ENCODE data around the gene MYH15.
A peak's percentile ranks its signal among the peaks of the same experiment; 100 is the strongest.

MYH15 gene

GRCh38 chr3:108412121-108412750 lies 98.2 kb downstream of the MYH15 start:
- no peak for DNase-seq (ENCODE audit: low spot score)

DNA sequence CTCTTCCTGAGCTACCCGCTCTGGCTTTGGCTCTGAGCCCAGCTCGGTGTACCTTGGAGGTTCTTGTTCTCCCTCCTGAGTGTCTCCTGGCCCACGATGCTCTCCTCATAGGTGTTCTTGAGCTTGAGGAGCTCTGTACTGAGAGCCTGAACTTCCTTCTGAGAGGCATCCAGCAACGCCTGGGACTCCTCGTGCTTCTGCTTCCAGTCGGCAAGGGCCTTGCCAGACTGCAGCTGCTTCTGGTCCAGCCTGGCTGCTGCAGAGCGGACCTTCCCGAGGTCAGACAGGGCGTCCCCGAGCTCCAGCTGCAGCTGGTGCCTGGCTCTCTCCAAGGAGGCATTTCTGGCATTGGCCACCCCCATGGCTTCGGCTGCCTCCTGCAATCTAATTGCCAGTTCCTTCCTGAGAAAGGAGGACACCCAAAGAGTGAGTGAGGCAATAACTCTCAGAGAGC lies 99.8 kb downstream of the MYH15 start:
- no peak for DNase-seq (ENCODE audit: low spot score)

- no peak for DNase-seq (ENCODE audit: low spot score)
These were observed 100.6 kb downstream of the MYH15 start for GRCh38 chr3:108409800-108410178.

GRCh38 chr3:108408883-108409799 lies 101.3 kb downstream of the MYH15 start:
- no peak for DNase-seq (ENCODE audit: low spot score)

DNA sequence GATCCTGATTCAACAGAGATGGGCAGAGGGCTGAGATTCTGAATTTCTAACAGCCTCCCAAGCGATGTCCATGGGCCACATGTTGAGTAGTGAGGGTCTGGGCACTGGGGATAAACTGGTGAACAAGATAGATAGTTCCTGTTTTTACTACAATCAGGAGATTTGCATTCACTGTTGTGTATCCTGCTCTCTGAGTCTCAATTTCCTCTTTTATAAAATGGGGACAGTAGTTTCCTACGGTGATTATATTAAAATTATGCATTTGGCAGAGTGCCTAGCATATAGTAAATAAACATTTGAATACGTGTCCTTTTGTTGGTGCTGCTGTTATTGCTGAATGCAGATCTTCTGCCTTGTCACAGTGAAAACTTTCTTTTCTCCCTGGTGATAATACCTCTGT lies 102.5 kb downstream of the MYH15 start:
- no peak for DNase-seq (ENCODE audit: low spot score)

GRCh38 chr3:108406661-108407206 lies 103.7 kb downstream of the MYH15 start:
- peak; percentile 76 for DNase-seq (ENCODE audit: low spot score)

DNA sequence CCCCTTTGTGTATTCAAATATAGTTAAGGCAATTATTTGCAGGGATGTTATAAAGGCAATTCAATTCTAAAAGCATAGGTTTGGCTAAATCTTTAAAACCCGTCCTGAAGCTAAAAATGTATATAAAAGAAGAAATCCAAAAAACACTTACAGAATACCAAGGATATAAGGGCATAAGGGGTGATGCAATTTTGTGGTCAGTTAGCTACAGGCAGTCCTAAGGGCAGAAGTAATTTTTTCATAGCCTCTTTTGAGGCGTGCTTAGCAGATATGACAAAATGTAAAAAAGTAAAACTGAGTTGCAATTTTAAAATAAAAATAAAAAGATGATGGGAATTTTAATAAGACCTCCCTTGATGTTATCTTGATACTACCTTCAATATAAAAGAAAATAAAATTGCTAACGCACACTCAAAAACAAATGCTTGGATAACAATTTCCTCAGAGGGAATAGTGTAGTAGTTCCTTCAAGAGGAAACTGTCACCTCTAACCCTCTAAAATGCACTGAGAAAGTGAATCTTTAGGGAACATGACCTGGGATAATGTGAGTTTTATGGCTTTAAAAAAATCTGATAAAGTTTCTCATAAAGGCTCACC lies 104.2 kb downstream of the MYH15 start:
- DNase-seq (ENCODE audit: low spot score): no peak

- no peak for DNase-seq (ENCODE audit: low spot score)
These were observed 106.0 kb downstream of the MYH15 start for GRCh38 chr3:108404368-108404767.

GRCh38 chr3:108403686-108404345 lies 106.6 kb downstream of the MYH15 start:
- no peak for DNase-seq (ENCODE audit: low spot score)

DNA sequence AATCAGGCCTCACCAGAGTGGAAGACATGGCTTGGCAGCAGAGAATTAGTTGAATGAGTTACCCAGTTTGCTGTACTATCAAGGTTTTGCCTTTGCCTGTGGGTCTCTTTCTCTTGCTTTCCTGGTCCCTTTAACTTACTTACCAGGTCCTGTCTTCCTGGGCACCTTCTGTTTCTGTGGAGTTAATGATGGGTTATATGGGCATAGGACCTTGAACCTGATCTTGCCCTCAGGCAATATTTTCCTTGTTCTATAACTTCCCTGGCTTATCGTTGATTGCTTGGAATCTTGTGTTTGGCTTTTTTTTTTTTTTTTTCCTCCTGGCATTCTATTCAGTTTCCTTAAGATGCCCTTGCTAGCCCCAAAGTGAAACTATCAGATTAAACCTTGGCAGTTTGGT lies 107.2 kb downstream of the MYH15 start:
- no peak for DNase-seq (ENCODE audit: low spot score)

DNA sequence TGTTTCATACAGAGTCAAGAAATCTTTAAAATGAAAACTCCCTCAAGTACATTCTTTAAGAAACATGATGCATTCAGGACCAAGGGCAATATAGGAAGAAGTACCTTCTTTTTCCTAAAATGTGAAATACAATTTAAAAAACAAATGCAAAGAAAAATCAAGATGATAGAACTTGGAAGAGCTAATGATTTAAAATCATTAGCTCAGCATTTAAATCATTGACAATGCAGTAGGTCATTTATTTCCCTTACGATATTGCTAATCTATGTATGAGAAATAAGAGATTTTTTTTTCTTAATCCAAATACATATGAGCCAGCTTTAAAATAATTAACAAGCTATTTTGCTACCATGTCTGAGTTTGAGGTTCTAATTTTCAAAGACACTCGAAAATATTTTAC lies 108.6 kb downstream of the MYH15 start:
- DNase-seq (ENCODE audit: low spot score): no peak

DNA sequence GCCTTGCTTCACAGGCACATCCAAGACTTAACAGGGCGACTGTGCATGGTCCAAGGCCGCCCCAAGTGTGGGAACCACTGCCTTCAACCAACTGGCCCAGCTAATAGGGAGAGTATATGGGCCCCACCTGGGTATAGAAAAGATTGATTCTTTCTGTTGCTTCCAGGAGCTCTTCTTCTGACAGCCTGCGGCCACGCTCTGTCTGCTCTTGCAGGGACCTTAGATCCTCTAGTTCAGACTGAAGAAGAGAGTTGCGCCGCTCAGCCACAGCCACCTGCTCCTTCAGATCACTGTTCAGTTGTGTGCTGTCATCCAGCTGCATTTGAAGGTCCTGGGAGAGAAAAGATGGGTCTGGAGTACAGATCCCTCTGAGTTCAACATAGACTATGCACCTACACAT lies 111.9 kb downstream of the MYH15 start:
- no peak for DNase-seq (ENCODE audit: low spot score)

- DNase-seq (ENCODE audit: low spot score): no peak
These were observed 114.1 kb downstream of the MYH15 start for GRCh38 chr3:108396336-108396735.

- DNase-seq (ENCODE audit: low spot score): no peak
These were observed 115.8 kb downstream of the MYH15 start for GRCh38 chr3:108394563-108394962.

DNA sequence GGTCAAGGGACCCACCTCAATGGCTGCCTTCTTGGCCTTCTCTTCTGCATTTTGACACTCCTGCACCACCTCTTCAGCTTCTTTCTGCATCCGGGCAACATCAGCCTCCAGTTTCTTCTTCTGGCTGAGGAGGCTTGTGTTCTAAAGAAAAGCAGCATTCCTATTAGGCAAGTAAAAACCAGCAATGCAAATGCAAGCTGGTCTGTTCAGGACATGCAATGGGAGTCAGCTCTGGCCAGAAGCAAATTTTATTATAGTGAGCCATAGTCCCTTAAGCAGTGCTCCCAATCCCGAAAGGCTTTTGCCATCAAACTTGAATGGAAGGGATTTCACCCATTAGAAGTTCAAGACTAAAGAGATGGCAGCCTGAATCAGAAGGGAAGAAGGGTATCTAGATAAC lies 116.4 kb downstream of the MYH15 start:
- no peak for DNase-seq (ENCODE audit: low spot score)

GRCh38 chr3:108393128-108393900 lies 117.1 kb downstream of the MYH15 start:
- DNase-seq (ENCODE audit: low spot score): no peak

GRCh38 chr3:108391917-108392593 lies 118.3 kb downstream of the MYH15 start:
- no peak for DNase-seq (ENCODE audit: low spot score)

- no peak for DNase-seq (ENCODE audit: low spot score)
These were observed 121.0 kb downstream of the MYH15 start for GRCh38 chr3:108389372-108389771.

GRCh38 chr3:108388136-108389132 lies 122.0 kb downstream of the MYH15 start:
- no peak for DNase-seq (ENCODE audit: low spot score)

- DNase-seq (ENCODE audit: low spot score): no peak
These were observed 123.3 kb downstream of the MYH15 start for GRCh38 chr3:108387063-108387462.

Data from GM03348 (cell line).